AG04449 (cell line): Measurements from ENCODE around the gene SMARCB1.

Source experiments
- CTCF ChIA-PET: fragments of 350-600 bp; formaldehyde crosslinking; extraction: SDS; loops from one replicate; lab custom pipeline; 2021; ENCODE audit warnings: antibody characterized with exemption; lab: Yijun Ruan, JAX
- POLR2A ChIA-PET: fragments of 400-600, 350-600 bp; formaldehyde crosslinking; extraction: SDS; loops from one replicate; lab custom pipeline; 2020; ENCODE audit warnings: antibody characterized with exemption, inconsistent platforms; lab: Yijun Ruan, JAX
- DNase-seq: peaks from one replicate; pipeline ENCODE4 v3.0.0-alpha.2; 2010; ENCODE audit warnings: low read depth, low spot score
- H3K4me3 ChIP-seq: 2 replicates; pipeline ENCODE4 v1.5.1; 2011; ENCODE audit warnings: low read depth, mild to moderate bottlenecking, control low read depth, low read length
- TF ChIP-seq, protein P1 (sequence below): IDR thresholded peaks from one replicate; pipeline ENCODE4 v1.5.1; 2011; ENCODE audit warnings: mild to moderate bottlenecking, moderate library complexity, low read length, control low read depth, inconsistent platforms; ENCODE audit not compliant: insufficient read depth; ENCODE audit errors: missing control alignments

The SMARCB1 gene

DNA sequence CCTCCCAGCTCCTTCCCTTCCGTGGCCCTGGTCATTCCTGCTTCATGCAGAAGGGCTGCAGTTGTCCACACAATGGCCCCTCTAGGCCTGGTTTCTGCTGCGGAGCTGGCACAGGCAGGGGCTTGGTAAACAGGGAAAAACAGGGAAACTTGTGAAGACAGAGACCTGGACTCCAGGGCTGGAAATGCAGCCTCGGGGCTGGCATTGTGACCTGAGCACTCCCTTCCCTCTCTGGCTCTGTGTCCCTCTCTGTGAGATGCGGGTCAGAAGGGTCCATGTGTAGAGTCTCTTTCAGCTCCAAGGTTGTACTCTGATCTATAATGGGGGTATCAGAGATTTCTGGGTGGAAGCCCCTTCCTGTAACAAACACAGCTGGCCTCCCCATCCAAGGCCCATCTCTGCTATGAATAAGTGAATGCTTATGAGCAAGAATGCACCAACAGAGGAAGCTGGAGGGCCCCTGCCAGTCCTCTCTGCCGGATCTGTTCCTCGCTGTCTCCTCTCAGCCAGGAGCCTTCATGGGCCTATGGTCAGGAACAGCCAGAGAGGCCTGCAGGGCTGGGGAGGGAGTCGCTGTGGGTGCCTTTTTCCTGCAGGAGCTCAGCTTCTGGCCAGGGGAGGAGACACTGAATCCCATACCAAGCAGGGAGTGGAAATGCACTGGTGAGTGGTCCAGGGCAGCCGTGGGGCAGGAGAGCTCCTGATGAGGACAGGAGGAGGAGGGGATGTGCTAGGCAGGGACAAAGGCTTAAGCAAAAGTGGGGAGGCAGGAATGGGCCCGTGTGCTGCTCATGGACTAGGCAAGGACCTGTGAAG, 58.7 kb downstream of the SMARCB1 start:
- no peak overlapping the region for H3K4me3 ChIP-seq
- POLR2A ChIA-PET = interaction anchor here (1.4 kb wide), 1 partner anchor 12 kb away, joined by 8 read pairs; the partner anchor contains the start of gene SLC2A11
- TF ChIP-seq, protein P1, sequence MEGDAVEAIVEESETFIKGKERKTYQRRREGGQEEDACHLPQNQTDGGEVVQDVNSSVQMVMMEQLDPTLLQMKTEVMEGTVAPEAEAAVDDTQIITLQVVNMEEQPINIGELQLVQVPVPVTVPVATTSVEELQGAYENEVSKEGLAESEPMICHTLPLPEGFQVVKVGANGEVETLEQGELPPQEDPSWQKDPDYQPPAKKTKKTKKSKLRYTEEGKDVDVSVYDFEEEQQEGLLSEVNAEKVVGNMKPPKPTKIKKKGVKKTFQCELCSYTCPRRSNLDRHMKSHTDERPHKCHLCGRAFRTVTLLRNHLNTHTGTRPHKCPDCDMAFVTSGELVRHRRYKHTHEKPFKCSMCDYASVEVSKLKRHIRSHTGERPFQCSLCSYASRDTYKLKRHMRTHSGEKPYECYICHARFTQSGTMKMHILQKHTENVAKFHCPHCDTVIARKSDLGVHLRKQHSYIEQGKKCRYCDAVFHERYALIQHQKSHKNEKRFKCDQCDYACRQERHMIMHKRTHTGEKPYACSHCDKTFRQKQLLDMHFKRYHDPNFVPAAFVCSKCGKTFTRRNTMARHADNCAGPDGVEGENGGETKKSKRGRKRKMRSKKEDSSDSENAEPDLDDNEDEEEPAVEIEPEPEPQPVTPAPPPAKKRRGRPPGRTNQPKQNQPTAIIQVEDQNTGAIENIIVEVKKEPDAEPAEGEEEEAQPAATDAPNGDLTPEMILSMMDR = no peak
- DNase-seq = no peak
- CTCF ChIA-PET = interaction anchor here (1.1 to 9.5 kb wide), 7 partner anchors 10 to 76 kb away, joined by 3 to 387 read pairs (median 5); partner anchors contain the start of genes C22orf15, CHCHD10, MIF and MMP11

DNA sequence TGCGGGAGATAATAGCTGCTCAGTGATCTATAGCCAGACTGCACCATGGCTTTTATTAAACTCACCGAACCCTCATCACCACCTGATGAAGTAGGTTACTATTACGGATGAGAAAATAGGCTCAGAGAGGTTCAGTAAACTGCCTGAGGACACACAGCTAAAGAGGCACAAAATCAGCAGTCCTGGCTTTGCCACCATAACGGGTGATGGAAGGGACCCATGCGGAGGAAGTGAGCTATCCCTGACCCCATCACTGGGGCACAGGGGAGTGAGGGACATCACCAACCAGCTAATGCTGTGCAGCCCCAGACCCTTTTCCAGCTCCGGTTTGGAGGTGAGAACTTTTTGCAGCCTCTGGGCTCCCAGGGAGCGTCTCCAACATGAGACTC, 59.3 kb downstream of the SMARCB1 start:
- CTCF ChIA-PET = interaction anchor here (1.1 to 9.5 kb wide), 6 partner anchors 11 to 76 kb away, joined by 3 to 387 read pairs (median 5); partner anchors contain the start of genes C22orf15, CHCHD10, MMP11 and SLC2A11
- POLR2A ChIA-PET = interaction anchor here (0.5 to 1.4 kb wide), 2 partner anchors 11 to 60 kb away, joined by 4 to 8 read pairs; partner anchors contain the start of gene SLC2A11
- H3K4me3 ChIP-seq = no peak overlapping the region
- DNase-seq = no peak
- TF ChIP-seq, protein P1 = no peak

DNA sequence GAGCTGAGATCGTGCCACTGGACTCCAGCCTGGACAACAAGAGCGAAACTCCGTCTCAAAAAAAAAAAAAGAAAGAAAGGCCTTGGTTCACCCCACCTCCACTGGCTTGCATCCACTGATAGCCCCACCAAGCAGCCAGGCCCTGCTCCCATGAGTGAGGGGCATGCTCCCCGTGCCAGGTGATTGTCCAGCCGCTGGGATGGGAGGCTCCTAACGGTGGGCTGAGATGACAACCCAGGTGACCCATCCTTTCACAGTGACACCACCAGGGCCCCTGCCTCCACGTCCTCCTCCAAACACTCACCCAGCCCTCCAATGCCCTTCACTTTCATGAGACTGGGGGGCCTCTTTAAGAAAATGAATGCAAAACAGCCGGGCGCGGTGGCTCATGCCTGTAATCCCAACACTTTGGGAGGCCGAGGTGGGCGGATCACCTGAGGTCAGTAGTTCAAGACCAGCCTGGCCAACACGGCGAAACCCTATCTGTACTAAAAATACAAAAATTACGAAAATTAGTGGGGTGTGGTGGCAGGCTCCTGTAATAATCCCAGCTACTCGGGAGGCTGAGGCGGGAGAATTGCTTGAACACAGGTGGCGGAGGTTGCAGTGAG, 60.6 kb downstream of the SMARCB1 start:
- DNase-seq = no peak
- ChIA-PET CTCF (interaction anchor here (1.1 to 9.5 kb wide), 3 partner anchors 11 to 145 kb away, joined by 3 to 387 read pairs (median 50); partner anchors contain the start of genes C22orf15, CHCHD10, MMP11 and SLC2A11), POLR2A (interaction anchor here (1.3 kb wide), 1 partner anchor 10 kb away, joined by 4 read pairs; the partner anchor contains the start of gene SLC2A11)
- no peak overlapping the region for H3K4me3 ChIP-seq
- TF ChIP-seq, protein P1 = no peak

DNA sequence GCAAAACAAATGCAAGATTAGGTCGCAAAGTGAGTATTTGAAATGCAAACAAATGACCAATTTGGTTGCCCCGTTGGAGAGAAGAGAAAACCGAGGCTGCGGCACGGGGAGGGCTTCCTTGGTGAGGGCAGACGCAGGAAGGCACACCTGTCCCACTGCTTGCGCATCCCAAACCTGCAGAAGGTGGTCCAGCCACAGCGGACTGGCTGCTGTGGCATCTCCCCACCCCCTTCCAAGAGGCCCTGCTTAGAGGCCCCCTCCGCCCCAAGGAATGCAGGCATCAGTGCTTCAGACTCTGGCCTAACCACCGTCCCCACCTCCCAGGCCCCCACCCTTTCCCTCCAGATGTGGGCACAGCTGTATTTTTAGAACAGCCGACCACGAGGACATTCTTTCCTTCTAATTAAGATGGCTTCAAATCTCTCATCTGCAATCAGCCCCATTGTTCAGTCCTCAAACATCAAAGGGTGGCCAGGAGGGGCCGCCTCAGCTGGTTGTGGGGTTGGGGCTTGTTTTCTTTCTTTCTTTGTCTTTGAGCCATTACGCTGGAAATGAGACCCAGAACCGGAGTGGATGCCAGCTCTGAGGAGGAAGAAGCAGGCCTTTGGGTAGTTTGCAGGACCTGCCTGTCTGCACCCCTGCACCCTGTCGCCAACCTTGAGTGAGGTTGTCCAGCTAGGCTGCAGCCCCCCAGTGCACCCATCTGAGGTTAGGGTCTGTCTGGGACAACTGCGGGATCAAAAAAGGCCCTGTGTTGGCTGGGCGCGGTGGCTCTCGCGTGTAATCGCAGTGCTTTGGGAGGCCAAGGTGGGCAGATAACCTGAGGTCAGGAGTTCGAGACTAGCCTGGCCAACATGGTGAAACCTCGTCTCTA, 61.5 kb downstream of the SMARCB1 start:
- TF ChIP-seq, protein P1 = no peak
- ChIA-PET POLR2A (interaction anchor here (1.3 kb wide), 1 partner anchor 9 kb away, joined by 4 read pairs; the partner anchor contains the start of gene SLC2A11), CTCF (interaction anchor here (0.9 to 9.5 kb wide), 13 partner anchors 10 to 304 kb away, joined by 3 to 387 read pairs (median 9); partner anchors contain the start of genes C22orf15, CHCHD10, MIF and MMP11)
- DNase-seq = no peak
- no peak overlapping the region for H3K4me3 ChIP-seq

DNA sequence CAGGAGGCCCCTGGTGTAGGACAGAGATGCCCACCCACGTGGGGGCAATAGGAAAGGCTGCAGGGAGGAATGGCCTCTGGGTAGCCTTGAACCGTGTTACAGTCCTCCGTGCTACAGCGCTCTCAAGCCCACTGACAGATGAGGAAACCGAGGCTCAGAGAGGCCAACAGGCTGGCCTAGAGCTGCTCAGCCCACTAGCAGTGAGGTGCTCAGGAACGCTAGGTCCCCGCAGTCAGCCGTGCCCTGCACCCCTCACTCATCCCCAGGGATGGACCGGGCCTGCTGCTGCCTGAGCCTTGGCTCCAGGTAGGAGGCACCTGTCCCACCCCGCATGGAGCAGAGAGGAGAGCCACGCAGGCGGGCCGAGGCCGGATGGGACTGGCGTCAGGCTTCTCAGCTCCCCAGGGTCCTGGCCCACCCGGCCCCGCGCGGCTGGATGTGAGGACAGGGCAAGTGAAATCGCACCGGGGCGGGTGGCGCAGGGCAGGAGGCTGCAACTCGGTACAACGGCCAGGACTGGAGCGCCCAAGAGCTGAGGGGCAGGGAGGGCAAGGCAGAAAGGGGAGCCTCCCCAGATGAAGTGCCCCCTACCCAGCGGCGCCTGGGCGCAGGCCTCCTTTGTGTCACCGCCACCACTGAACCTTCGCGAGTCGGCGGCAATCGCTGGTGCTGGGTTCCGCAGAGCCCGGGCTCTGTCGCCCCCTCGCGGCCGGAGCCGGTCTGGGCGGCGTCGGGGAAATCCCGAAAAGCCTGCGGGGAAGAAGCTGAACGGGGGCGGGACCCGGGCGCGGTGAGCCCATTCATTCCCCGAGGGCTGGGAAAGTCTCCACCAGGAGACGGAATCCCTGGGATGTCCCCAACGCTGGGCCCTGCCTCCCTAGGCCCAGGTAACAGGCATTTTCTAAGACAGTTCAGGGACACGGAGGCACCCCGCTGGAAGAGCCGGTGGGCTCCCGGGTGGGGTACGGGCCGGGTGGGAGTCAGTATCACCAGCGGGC, 62.5 kb downstream of the SMARCB1 start:
- no peak for DNase-seq
- CTCF ChIA-PET = interaction anchor here (0.6 to 9.5 kb wide), 59 partner anchors 9 to 459 kb away, joined by 3 to 387 read pairs (median 5); partner anchors contain the start of genes C22orf15, CHCHD10, DERL3 and MIF
- peak overlapping the region; percentile 25; the same call in 1 of the 2 replicates for H3K4me3 ChIP-seq
- POLR2A ChIA-PET = no interaction called here
- TF ChIP-seq, protein P1 = peak; percentile 95
